ENCODE data around the gene IPMK. TPM values are rescaled to one million over a fixed set of nuclear protein-coding genes. Genes with fewer than 3 reads are reported as not detected.

The IPMK gene
- total RNA-seq, 1 experiment from 2014 or later: 5.5 TPM

GRCh38 chr10:58220769-58221451, 46.8 kb downstream of the IPMK start:
- TF ChIP-seq POLR2AphosphoS5 (IDR thresholded peaks at IDR 0.05; ENCODE audit: low read depth, low read length) (no peak), EZH2 (IDR thresholded peaks at IDR 0.05) (no peak), POLR2A (IDR thresholded peaks at IDR 0.05; ENCODE audit: borderline replicate concordance, extremely low read depth, insufficient read depth, insufficient read length) (no peak), SP1 (IDR thresholded peaks at IDR 0.05; ENCODE audit: low read depth) (no peak), CTCF (IDR thresholded peaks at IDR 0.05 in 2 of 3, conservative IDR thresholded peaks at IDR 0.05 in 1 of 3; ENCODE audit: borderline replicate concordance in 1 of 3, insufficient read depth in 1 of 3, low read depth in 2 of 3, low read length in 2 of 3) (no peak), EGR1 (IDR thresholded peaks at IDR 0.05; ENCODE audit: low read depth) (no peak)
- Histone ChIP-seq H4K20me1 (ENCODE audit: insufficient read depth) (no peaks in the 10 kb centered on the region), H3K9me2 (ENCODE audit: insufficient read depth) (no peaks in the 10 kb centered on the region), H3K4me3 (replicated peaks in 1 of 2; ENCODE audit: low read depth in 1 of 2, low read length in 2 of 2) (no peak overlapping the region), H3K79me2 (ENCODE audit: insufficient read depth, low read length) (no peaks in the 10 kb centered on the region), H3K27ac (ENCODE audit: low read depth, low read length) (no peak overlapping the region), H3K9ac (ENCODE audit: low read length) (no peak overlapping the region), H3K27me3 (ENCODE audit: insufficient read depth, low read length) (no peaks in the 10 kb centered on the region), H3K4me1 (ENCODE audit: control insufficient read depth in 1 of 2, insufficient read depth in 2 of 2, low read length in 2 of 2) (no peaks in the 10 kb centered on the region), H3K36me3 (ENCODE audit: control insufficient read depth in 1 of 2, insufficient read depth in 2 of 2, low read length in 2 of 2) (no peaks in the 10 kb centered on the region), H3K9me3 (ENCODE audit: control insufficient read depth in 1 of 2, insufficient read depth in 1 of 2, low read depth in 1 of 2, low read length in 2 of 2) (no peaks in the 10 kb centered on the region), H2AFZ (ENCODE audit: low read depth, low read length, poor library complexity, severe bottlenecking) (no peak overlapping the region), H3K4me2 (ENCODE audit: low read length) (no peak overlapping the region)
- DNase-seq (ENCODE audit: low read depth, low spot score) (no peak), ATAC-seq (no peak)
- ChIA-PET CTCF (no interaction called here), RAD21 (ENCODE audit: low non-redundant PET in 1 of 2, low total read pairs in 2 of 2, uncharacterized antibody in 2 of 2, unreplicated experiment in 2 of 2) (no interaction called here), POLR2A (no interaction called here)
- intact Hi-C loops (cut with micrococcal nuclease): no loop called here
- no TSS peak for BruUV-seq (replicated peaks)

- intact Hi-C loops (cut with micrococcal nuclease): no loop called here
- Histone ChIP-seq H3K9me3 (ENCODE audit: control insufficient read depth in 1 of 2, insufficient read depth in 1 of 2, low read depth in 1 of 2, low read length in 2 of 2) (no peaks in the 10 kb centered on the region), H3K4me2 (ENCODE audit: low read length) (no peak overlapping the region), H3K4me3 (replicated peaks in 1 of 2; ENCODE audit: low read depth in 1 of 2, low read length in 2 of 2) (no peak overlapping the region), H3K9me2 (ENCODE audit: insufficient read depth) (no peaks in the 10 kb centered on the region), H2AFZ (ENCODE audit: low read depth, low read length, poor library complexity, severe bottlenecking) (no peak overlapping the region), H3K36me3 (ENCODE audit: control insufficient read depth in 1 of 2, insufficient read depth in 2 of 2, low read length in 2 of 2) (no peaks in the 10 kb centered on the region), H3K4me1 (ENCODE audit: control insufficient read depth in 1 of 2, insufficient read depth in 2 of 2, low read length in 2 of 2) (no peaks in the 10 kb centered on the region), H4K20me1 (ENCODE audit: insufficient read depth) (no peaks in the 10 kb centered on the region), H3K79me2 (ENCODE audit: insufficient read depth, low read length) (no peaks in the 10 kb centered on the region), H3K9ac (ENCODE audit: low read length) (no peak overlapping the region), H3K27me3 (ENCODE audit: insufficient read depth, low read length) (no peaks in the 10 kb centered on the region), H3K27ac (ENCODE audit: low read depth, low read length) (no peak overlapping the region)
- no peak for ATAC-seq
- ChIA-PET POLR2A (no interaction called here), CTCF (no interaction called here), RAD21 (ENCODE audit: low non-redundant PET in 1 of 2, low total read pairs in 2 of 2, uncharacterized antibody in 2 of 2, unreplicated experiment in 2 of 2) (no interaction called here)
- BruUV-seq (replicated peaks): no TSS peak
- no peak for DNase-seq (ENCODE audit: low read depth, low spot score)
- TF ChIP-seq ZFX (IDR thresholded peaks at IDR 0.05) (no peak), SIN3A (IDR thresholded peaks at IDR 0.05; ENCODE audit: low read depth) (no peak), FOSL1 (IDR thresholded peaks at IDR 0.05; ENCODE audit: low read depth) (no peak), SP1 (IDR thresholded peaks at IDR 0.05; ENCODE audit: low read depth) (no peak), ELF1 (IDR thresholded peaks at IDR 0.05; ENCODE audit: borderline replicate concordance, low read depth) (no peak), EZH2 (IDR thresholded peaks at IDR 0.05) (no peak), RAD21 (IDR thresholded peaks at IDR 0.05; ENCODE audit: low read depth) (no peak), YY1 (IDR thresholded peaks at IDR 0.05; ENCODE audit: extremely low read depth, insufficient replicate concordance, low read depth, low read length) (no peak), JUND (IDR thresholded peaks at IDR 0.05) (no peak), MAX (IDR thresholded peaks at IDR 0.05) (no peak), ZNF274 (IDR thresholded peaks at IDR 0.05; ENCODE audit: low read depth, low read length) (no peak), POLR2A (IDR thresholded peaks at IDR 0.05; ENCODE audit: borderline replicate concordance, extremely low read depth, insufficient read depth, insufficient read length) (no peak), REST (IDR thresholded peaks at IDR 0.05; ENCODE audit: low read depth) (no peak)
These were observed 47.8 kb downstream of the IPMK start for GRCh38 chr10:58219875-58220274.

All from HCT116 (cell line).